Stimulated activated CD4-positive, alpha-beta T cell treated with anti-CD3 and anti-CD28 coated beads, Interleukin-2, amount 100 ng/mL, for 4 hours (primary cell): Measurements from ENCODE around the gene UBA3.

ENCODE experiments used
- DNase-seq: peaks from one replicate; pipeline ENCODE4 v3.0.0-alpha.2; 2020; ENCODE audit warnings: low read depth

Gene UBA3

GRCh38 chr3:69011096-69011730 is 69.0 kb downstream of the UBA3 start:
- no peak for DNase-seq

GRCh38 chr3:69009559-69010410 is 70.4 kb downstream of the UBA3 start:
- no peak for DNase-seq

GRCh38 chr3:69008980-69009379 is 71.2 kb downstream of the UBA3 start:
- no peak for DNase-seq

- no peak for DNase-seq
These were observed 74.2 kb downstream of the UBA3 start for GRCh38 chr3:69005791-69006482.

GRCh38 chr3:69005071-69005790 is 74.9 kb downstream of the UBA3 start:
- DNase-seq: no peak
